Stimulated activated CD8-positive, alpha-beta memory T cell treated with anti-CD3 and anti-CD28 coated beads, Interleukin-15, amount 100 ng/mL, for 48 hours (primary cell): ENCODE results near the gene AP3S2.
"Not testable (repeated sequence)": the region's sequence is repeated elsewhere in the genome, so short reads cannot be mapped to it uniquely, and the experiment has no call there.

Experiments
- DNase-seq, 2 donors: peaks; one replicate each; pipeline ENCODE4 v3.0.0-alpha.2; 2020; ENCODE audit warnings: low read depth in 2 of 2

AP3S2 gene

GRCh38 chr15:89834465-89835175, 59.2 kb downstream of the AP3S2 start:
- not testable (repeated sequence) for DNase-seq

- no peak for DNase-seq
These were observed 59.8 kb downstream of the AP3S2 start for GRCh38 chr15:89833966-89834365.

- DNase-seq: no peak
These were observed 63.2 kb downstream of the AP3S2 start for GRCh38 chr15:89830639-89831038.

- no peak for DNase-seq
These were observed 64.0 kb downstream of the AP3S2 start for GRCh38 chr15:89829616-89830440.

- no peak for DNase-seq
These were observed 64.6 kb downstream of the AP3S2 start for GRCh38 chr15:89829161-89829560.

GRCh38 chr15:89828281-89829145, 65.3 kb downstream of the AP3S2 start:
- DNase-seq: no peak

GRCh38 chr15:89827829-89828228, 66.0 kb downstream of the AP3S2 start:
- no peak for DNase-seq

GRCh38 chr15:89826671-89827655, 66.8 kb downstream of the AP3S2 start:
- DNase-seq: no peak

GRCh38 chr15:89825271-89825940, 68.4 kb downstream of the AP3S2 start:
- DNase-seq: no peak

- DNase-seq: no peak
These were observed 69.3 kb downstream of the AP3S2 start for GRCh38 chr15:89824607-89824867.

- DNase-seq: no peak
These were observed 69.8 kb downstream of the AP3S2 start for GRCh38 chr15:89823836-89824606.

GRCh38 chr15:89822951-89823711, 70.7 kb downstream of the AP3S2 start:
- DNase-seq: no peak

- DNase-seq: no peak
These were observed 71.2 kb downstream of the AP3S2 start for GRCh38 chr15:89822611-89822950.

- no peak for DNase-seq
These were observed 71.8 kb downstream of the AP3S2 start for GRCh38 chr15:89822026-89822425.

- DNase-seq: no peak
These were observed 72.9 kb downstream of the AP3S2 start for GRCh38 chr15:89820666-89821611.

GRCh38 chr15:89818287-89818686, 75.5 kb downstream of the AP3S2 start:
- no peak for DNase-seq

- DNase-seq: no peak
These were observed 76.0 kb downstream of the AP3S2 start for GRCh38 chr15:89817701-89818280.

GRCh38 chr15:89815769-89816168, 78.0 kb downstream of the AP3S2 start:
- no peak for DNase-seq
